Measurements from ENCODE around the gene PXN.

DNA sequence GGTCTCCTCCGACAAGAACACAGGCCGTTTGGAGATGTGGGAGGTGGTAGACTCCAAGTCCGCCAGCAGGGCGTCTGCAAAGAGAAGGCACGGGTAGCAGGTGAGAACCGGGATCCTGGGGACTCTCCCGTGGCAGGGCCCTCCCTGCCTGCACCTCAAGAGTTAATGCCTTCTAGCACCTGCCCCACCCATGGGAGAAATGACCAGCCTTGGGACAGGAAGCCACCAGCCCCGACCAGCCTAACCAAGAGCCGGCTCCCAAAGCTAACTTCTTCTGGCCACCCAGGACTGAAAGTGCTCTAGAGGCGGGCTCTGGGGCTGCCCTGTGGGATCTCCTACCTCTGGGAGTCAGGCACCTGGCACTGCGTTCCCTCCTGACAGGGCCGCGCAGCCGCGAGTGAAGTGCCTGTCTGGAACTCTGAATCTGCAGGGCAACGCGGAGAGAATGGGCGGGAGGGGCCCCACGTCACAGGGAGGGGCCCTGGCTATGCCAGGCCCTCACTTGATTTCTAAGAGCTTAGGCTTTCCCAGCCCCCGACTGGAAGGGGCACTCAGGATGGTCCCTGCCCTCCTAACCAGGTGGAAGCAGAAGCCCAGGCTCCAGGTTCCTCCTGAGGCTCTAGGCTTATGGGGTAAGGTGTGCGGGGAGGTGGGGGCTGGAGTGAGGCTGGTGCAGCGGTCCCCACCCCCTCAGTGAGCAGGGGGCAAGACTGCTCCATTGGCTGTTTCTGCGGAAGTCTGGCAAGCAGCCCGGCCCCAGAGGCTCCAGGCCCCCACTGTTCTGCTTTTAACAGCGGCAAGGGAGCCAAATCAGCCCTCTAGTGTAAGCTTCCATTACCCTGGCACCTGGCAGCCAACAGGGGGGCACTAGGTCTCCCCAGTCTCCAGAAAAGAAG is 41.0 kb downstream of the PXN start:
- TF ChIP-seq EZH2 (IDR thresholded peaks at IDR 0.05; ENCODE audit: borderline replicate concordance, insufficient read depth, low read length, poor library complexity, severe bottlenecking) (no peak), TAF1 (IDR thresholded peaks at IDR 0.05; ENCODE audit: low read depth) (no peak), SMC3 (conservative IDR thresholded peaks at IDR 0.05; ENCODE audit: poor library complexity) (no peak), POLR2AphosphoS5 (IDR thresholded peaks at IDR 0.05) (no peak), RAD21 (conservative IDR thresholded peaks at IDR 0.05) (no peak)
- TF ChIP-seq, protein P1, sequence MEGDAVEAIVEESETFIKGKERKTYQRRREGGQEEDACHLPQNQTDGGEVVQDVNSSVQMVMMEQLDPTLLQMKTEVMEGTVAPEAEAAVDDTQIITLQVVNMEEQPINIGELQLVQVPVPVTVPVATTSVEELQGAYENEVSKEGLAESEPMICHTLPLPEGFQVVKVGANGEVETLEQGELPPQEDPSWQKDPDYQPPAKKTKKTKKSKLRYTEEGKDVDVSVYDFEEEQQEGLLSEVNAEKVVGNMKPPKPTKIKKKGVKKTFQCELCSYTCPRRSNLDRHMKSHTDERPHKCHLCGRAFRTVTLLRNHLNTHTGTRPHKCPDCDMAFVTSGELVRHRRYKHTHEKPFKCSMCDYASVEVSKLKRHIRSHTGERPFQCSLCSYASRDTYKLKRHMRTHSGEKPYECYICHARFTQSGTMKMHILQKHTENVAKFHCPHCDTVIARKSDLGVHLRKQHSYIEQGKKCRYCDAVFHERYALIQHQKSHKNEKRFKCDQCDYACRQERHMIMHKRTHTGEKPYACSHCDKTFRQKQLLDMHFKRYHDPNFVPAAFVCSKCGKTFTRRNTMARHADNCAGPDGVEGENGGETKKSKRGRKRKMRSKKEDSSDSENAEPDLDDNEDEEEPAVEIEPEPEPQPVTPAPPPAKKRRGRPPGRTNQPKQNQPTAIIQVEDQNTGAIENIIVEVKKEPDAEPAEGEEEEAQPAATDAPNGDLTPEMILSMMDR (IDR thresholded peaks at IDR 0.05; ENCODE audit: poor library complexity, severe bottlenecking), result no peak
- TF ChIP-seq, protein P2, sequence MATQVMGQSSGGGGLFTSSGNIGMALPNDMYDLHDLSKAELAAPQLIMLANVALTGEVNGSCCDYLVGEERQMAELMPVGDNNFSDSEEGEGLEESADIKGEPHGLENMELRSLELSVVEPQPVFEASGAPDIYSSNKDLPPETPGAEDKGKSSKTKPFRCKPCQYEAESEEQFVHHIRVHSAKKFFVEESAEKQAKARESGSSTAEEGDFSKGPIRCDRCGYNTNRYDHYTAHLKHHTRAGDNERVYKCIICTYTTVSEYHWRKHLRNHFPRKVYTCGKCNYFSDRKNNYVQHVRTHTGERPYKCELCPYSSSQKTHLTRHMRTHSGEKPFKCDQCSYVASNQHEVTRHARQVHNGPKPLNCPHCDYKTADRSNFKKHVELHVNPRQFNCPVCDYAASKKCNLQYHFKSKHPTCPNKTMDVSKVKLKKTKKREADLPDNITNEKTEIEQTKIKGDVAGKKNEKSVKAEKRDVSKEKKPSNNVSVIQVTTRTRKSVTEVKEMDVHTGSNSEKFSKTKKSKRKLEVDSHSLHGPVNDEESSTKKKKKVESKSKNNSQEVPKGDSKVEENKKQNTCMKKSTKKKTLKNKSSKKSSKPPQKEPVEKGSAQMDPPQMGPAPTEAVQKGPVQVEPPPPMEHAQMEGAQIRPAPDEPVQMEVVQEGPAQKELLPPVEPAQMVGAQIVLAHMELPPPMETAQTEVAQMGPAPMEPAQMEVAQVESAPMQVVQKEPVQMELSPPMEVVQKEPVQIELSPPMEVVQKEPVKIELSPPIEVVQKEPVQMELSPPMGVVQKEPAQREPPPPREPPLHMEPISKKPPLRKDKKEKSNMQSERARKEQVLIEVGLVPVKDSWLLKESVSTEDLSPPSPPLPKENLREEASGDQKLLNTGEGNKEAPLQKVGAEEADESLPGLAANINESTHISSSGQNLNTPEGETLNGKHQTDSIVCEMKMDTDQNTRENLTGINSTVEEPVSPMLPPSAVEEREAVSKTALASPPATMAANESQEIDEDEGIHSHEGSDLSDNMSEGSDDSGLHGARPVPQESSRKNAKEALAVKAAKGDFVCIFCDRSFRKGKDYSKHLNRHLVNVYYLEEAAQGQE (IDR thresholded peaks at IDR 0.05; ENCODE audit: borderline replicate concordance), result no peak
